Esophagus (tissue), 2 donors: ENCODE results near the gene IGSF9. TPM values are rescaled to one million over a fixed set of nuclear protein-coding genes. Genes with fewer than 3 reads are reported as not detected.

Source experiments
- H3K27ac ChIP-seq, 2 donors: one replicate each; pipeline ENCODE4 v1.5.1; 2013; ENCODE audit warnings: low read depth in 2 of 2, mild to moderate bottlenecking in 2 of 2, inconsistent platforms in 1 of 2, low read length in 1 of 2, moderate library complexity in 1 of 2
- H3K27me3 ChIP-seq, 2 donors: one replicate each; pipeline ENCODE4 v1.6.1; 2013; ENCODE audit warnings: low read length in 2 of 2, control low read depth in 1 of 2, mild to moderate bottlenecking in 1 of 2; ENCODE audit not compliant: insufficient read depth in 2 of 2, control insufficient read depth in 1 of 2
- H3K36me3 ChIP-seq, 2 donors: one replicate each; pipeline ENCODE4 v1.6.1; 2013; ENCODE audit warnings: low read length in 1 of 2; ENCODE audit not compliant: control insufficient read depth in 2 of 2, insufficient read depth in 2 of 2
- H3K4me1 ChIP-seq, 2 donors: one replicate each; pipeline ENCODE4 v1.6.1; 2013; ENCODE audit warnings: low read length in 1 of 2; ENCODE audit not compliant: control insufficient read depth in 2 of 2, insufficient read depth in 2 of 2
- H3K4me3 ChIP-seq, 2 donors: one replicate each; pipeline ENCODE4 v1.5.1; 2013; ENCODE audit warnings: low read length in 2 of 2, mild to moderate bottlenecking in 2 of 2, low read depth in 1 of 2, moderate library complexity in 1 of 2
- H3K9me3 ChIP-seq, 2 donors: one replicate each; pipeline ENCODE4 v1.6.1; 2013; ENCODE audit warnings: mild to moderate bottlenecking in 2 of 2, low read depth in 1 of 2, low read length in 1 of 2, moderate library complexity in 1 of 2; ENCODE audit not compliant: control insufficient read depth in 2 of 2, insufficient read depth in 1 of 2
- WGBS, 2 donors: extraction: QIAGEN DNeasy Blood & Tissue Kit; methylation state at CpG; one replicate each; pipeline ENCODE4 v1.1.7; 2013; 5-methylcytosine and 5-hydroxymethylcytosine counted together
- polyA plus RNA-seq, 2 donors: library from polyadenylated mRNA; stranded (reverse); fragments of 200-250 nt; gene quantifications; one replicate each; pipeline ENCODE4 v1.2.3, GENCODE V29; 2013
- donor health status: healthy with polysubstance abuse.
- donor health status: Bipolar disorder and iron deficiency.

Gene IGSF9
- polyA plus RNA-seq, 2 donors: 7.4 to 16.1 TPM

DNA sequence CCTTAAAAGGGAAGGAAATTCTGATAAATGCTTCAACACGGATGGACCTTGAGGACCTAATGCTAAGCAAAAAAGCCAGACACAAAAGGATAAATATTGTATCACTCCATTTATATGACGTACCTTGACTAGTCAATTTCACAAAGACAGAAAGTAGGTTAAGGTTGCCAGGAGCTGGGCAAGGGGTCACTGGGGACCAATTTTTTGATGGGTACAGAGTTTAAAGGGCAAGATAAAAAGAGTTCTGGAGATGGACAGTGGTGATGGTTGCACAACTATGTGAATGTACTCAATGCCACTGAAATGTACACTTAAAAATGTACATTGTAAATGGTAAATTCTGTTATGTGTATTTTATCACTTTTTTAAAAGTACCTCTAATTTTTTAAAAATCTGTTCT, 40.7 kb upstream of the IGSF9 start:
- Histone ChIP-seq H3K4me3 (no peak overlapping the region), H3K27me3 (no peaks in the 10 kb centered on the region), H3K4me1 (peaks cover 0 to 1% of the 10 kb centered on the region in 2 donors), H3K36me3 (no peaks in the 10 kb centered on the region), H3K9me3 (no peaks in the 10 kb centered on the region), H3K27ac (no peak overlapping the region)
- WGBS, 2 donors: 77 to 78% methylated on average over 2 of the region's 2 CpGs

- Histone ChIP-seq H3K36me3 (peaks cover 0 to 3% of the 10 kb centered on the region in 2 donors), H3K4me3 (no peak overlapping the region), H3K9me3 (no peaks in the 10 kb centered on the region), H3K4me1 (peaks cover 0 to 1% of the 10 kb centered on the region in 2 donors), H3K27ac (no peak overlapping the region), H3K27me3 (no peaks in the 10 kb centered on the region)
- 92 to 93% methylated on average over 6 of the region's 6 CpGs for WGBS, 2 donors
These were observed 40.1 kb upstream of the IGSF9 start for GRCh38 chr1:159985473-159985872.

- no peaks in the 10 kb centered on the region for H3K27me3 ChIP-seq
- H3K27ac ChIP-seq: no peak overlapping the region
- 75 to 77% methylated on average over 5 of the region's 5 CpGs for WGBS, 2 donors
- H3K4me1 ChIP-seq: peaks cover 0 to 1% of the 10 kb centered on the region in 2 donors
- H3K36me3 ChIP-seq: peaks cover 0 to 3% of the 10 kb centered on the region in 2 donors
- no peak overlapping the region for H3K4me3 ChIP-seq
- H3K9me3 ChIP-seq: peaks cover 0 to 2% of the 10 kb centered on the region in 2 donors
These were observed 38.3 kb upstream of the IGSF9 start for GRCh38 chr1:159983681-159984080.

DNA sequence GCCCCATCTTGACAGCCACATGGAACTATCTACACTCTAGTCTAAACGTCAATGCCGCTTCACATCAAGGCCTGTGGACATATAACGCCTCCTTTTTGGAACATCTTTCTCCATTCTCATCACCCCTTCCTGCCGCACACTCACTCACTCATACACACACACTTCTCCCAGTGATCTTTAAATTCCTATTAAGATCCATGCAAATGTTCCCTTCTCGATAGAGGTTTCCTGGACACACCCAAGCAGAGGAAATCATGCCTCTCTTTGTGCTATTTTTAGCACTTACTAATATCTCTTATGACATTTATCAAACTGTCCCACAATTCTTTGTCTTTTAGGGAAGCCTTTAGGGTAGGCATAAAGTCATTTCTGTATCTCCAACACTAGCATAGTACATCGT, 36.9 kb upstream of the IGSF9 start:
- H3K9me3 ChIP-seq: peaks cover 0 to 2% of the 10 kb centered on the region in 2 donors
- no peaks in the 10 kb centered on the region for H3K27me3 ChIP-seq
- peaks cover 0 to 3% of the 10 kb centered on the region in 2 donors for H3K36me3 ChIP-seq
- H3K27ac ChIP-seq: no peak overlapping the region
- no peak overlapping the region for H3K4me3 ChIP-seq
- 58 to 82% methylated on average over 5 to 6 of the region's 6 CpGs for WGBS, 2 donors
- H3K4me1 ChIP-seq: peaks cover 0 to 1% of the 10 kb centered on the region in 2 donors

- 85 to 96% methylated on average over 6 of the region's 6 CpGs for WGBS, 2 donors
- Histone ChIP-seq H3K9me3 (peaks cover 0 to 2% of the 10 kb centered on the region in 2 donors), H3K27ac (no peak overlapping the region), H3K27me3 (no peaks in the 10 kb centered on the region), H3K36me3 (peaks cover 0 to 3% of the 10 kb centered on the region in 2 donors), H3K4me3 (no peak overlapping the region), H3K4me1 (no peaks in the 10 kb centered on the region)
These were observed 36.1 kb upstream of the IGSF9 start for GRCh38 chr1:159981351-159982055.

GRCh38 chr1:159980786-159981185, 35.4 kb upstream of the IGSF9 start:
- H3K27me3 ChIP-seq: no peaks in the 10 kb centered on the region
- no peak overlapping the region for H3K4me3 ChIP-seq
- H3K27ac ChIP-seq: no peak overlapping the region
- H3K36me3 ChIP-seq: peaks cover 0 to 3% of the 10 kb centered on the region in 2 donors
- 94 to 95% methylated on average over 7 of the region's 7 CpGs for WGBS, 2 donors
- no peaks in the 10 kb centered on the region for H3K4me1 ChIP-seq
- H3K9me3 ChIP-seq: peaks cover 0 to 2% of the 10 kb centered on the region in 2 donors

- H3K9me3 ChIP-seq: peaks cover 0 to 2% of the 10 kb centered on the region in 2 donors
- no peaks in the 10 kb centered on the region for H3K4me1 ChIP-seq
- H3K36me3 ChIP-seq: peaks cover 0 to 3% of the 10 kb centered on the region in 2 donors
- no peak overlapping the region for H3K27ac ChIP-seq
- 71 to 73% methylated on average over 6 of the region's 6 CpGs for WGBS, 2 donors
- H3K27me3 ChIP-seq: no peaks in the 10 kb centered on the region
- H3K4me3 ChIP-seq: no peak overlapping the region
These were observed 34.7 kb upstream of the IGSF9 start for GRCh38 chr1:159980076-159980475.

- Histone ChIP-seq H3K9me3 (peaks cover 0 to 2% of the 10 kb centered on the region in 2 donors), H3K27me3 (no peaks in the 10 kb centered on the region), H3K36me3 (peaks cover 0 to 3% of the 10 kb centered on the region in 2 donors), H3K4me3 (no peak overlapping the region), H3K27ac (no peak overlapping the region), H3K4me1 (no peaks in the 10 kb centered on the region)
- WGBS, 2 donors: 58 to 67% methylated on average over 3 of the region's 3 CpGs
These were observed 33.8 kb upstream of the IGSF9 start for GRCh38 chr1:159979257-159979656.

GRCh38 chr1:159978107-159978398, 32.6 kb upstream of the IGSF9 start:
- 83 to 88% methylated on average over 2 of the region's 2 CpGs for WGBS, 2 donors
- H3K9me3 ChIP-seq: peaks cover 0 to 2% of the 10 kb centered on the region in 2 donors
- no peaks in the 10 kb centered on the region for H3K4me1 ChIP-seq
- no peaks in the 10 kb centered on the region for H3K27me3 ChIP-seq
- H3K27ac ChIP-seq: no peak overlapping the region
- H3K36me3 ChIP-seq: peaks cover 0 to 3% of the 10 kb centered on the region in 2 donors
- no peak overlapping the region for H3K4me3 ChIP-seq
